Coronary artery (tissue), 2 donors: ENCODE results near the gene SFTPA2.
"Not testable (repeated sequence)": the region's sequence is repeated elsewhere in the genome, so short reads cannot be mapped to it uniquely, and the experiment has no call there.

Experiments used
- DNase-seq: peaks from one replicate; pipeline ENCODE4 v3.0.0-alpha.2; 2017; ENCODE audit warnings: low spot score
- H3K27ac ChIP-seq, 2 donors: fragments of 200-600 bp; sonication (generic); one replicate each; pipeline ENCODE4 v1.5.1; 2016 to 2019
- H3K4me3 ChIP-seq: fragments of 200-600 bp; sonication (generic); 2 replicates; pipeline ENCODE4 v1.5.1; 2016; ENCODE audit warnings: mild to moderate bottlenecking, moderate library complexity
- CTCF ChIP-seq: fragments of 200-600 bp; sonication (generic); IDR thresholded peaks from one replicate; pipeline ENCODE4 v1.5.1; 2019; ENCODE audit warnings: antibody characterized with exemption

The SFTPA2 gene

GRCh38 chr10:79559726-79560125, 481 bp downstream of the SFTPA2 start:
- no peak overlapping the region for H3K27ac ChIP-seq
- DNase-seq: no peak
- H3K4me3 ChIP-seq: no peak overlapping the region
- no peak for TF ChIP-seq CTCF

GRCh38 chr10:79556961-79557360, 3.2 kb downstream of the SFTPA2 start:
- not testable (repeated sequence) for H3K27ac ChIP-seq, DNase-seq, H3K4me3 ChIP-seq

GRCh38 chr10:79555354-79556309, 4.6 kb downstream of the SFTPA2 start:
- no peak for TF ChIP-seq CTCF
- Histone ChIP-seq H3K27ac (no peak overlapping the region), H3K4me3 (no peak overlapping the region)
- no peak for DNase-seq

GRCh38 chr10:79552143-79552542, 8.1 kb downstream of the SFTPA2 start:
- no peak overlapping the region for H3K4me3 ChIP-seq

GRCh38 chr10:79547973-79548372, 12.2 kb downstream of the SFTPA2 start:
- H3K4me3 ChIP-seq: no peak overlapping the region

More at GRCh38 chr10:79552143-79552542, 8.1 kb downstream of the SFTPA2 start:
- no peak for DNase-seq
- TF ChIP-seq CTCF: no peak
- no peak overlapping the region for H3K27ac ChIP-seq

DNA sequence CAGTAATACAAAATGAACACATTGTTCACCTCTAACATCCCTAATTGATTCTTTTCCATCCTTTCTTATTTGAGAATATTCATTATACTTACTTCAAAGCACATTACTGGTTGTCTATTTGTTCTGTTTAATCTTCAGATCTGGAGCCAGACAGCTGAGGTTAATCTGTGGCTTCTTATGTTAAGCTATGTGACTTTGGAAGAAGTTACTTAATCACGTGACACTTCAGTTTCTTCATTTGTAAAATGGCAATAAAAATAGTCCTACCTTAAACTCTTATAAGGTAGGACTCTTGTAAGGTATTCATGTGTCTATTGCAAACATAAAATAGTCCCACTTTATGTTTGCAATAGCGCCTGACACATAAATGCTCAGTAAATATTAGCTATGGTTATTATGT, 13.1 kb downstream of the SFTPA2 start:
- DNase-seq, H3K4me3 ChIP-seq, H3K27ac ChIP-seq: not testable (repeated sequence)

More at GRCh38 chr10:79547973-79548372, 12.2 kb downstream of the SFTPA2 start:
- no peak for TF ChIP-seq CTCF
- H3K27ac ChIP-seq: no peak overlapping the region
- DNase-seq: no peak

DNA sequence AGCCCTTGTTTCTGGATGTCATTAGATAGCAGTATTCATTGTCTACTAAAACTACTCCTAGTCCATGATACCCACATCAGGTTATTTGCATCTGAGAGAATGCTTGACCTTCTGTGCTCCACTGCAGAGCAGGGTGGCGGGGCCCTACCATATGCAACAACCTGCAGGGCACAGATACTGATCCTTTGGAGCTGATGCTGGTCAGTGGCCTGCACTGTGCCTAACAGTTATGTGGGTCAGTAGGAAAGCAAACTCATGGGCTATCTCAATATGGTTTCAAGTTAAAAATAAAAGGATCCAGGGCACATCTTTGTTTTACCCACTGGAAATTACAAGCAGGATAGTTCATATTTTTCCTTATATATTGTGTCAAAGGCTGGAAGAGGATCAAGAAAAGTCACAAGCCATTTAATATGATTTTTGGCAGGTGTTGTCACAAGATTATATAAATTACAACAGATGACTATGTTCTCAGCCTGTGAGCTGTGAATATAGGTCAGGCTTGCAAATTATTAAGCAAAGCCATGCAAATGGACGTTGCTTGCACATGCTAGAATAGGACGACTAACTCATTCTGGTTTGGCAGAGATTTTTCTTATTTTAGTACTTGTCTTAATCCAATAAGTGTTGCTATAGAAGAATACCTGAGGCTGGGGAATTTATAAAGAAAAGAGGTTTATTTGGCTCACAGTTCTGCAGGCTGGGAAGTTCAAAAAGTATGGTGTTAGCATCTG, 15.1 kb downstream of the SFTPA2 start:
- H3K27ac ChIP-seq, DNase-seq, H3K4me3 ChIP-seq: not testable (repeated sequence)

DNA sequence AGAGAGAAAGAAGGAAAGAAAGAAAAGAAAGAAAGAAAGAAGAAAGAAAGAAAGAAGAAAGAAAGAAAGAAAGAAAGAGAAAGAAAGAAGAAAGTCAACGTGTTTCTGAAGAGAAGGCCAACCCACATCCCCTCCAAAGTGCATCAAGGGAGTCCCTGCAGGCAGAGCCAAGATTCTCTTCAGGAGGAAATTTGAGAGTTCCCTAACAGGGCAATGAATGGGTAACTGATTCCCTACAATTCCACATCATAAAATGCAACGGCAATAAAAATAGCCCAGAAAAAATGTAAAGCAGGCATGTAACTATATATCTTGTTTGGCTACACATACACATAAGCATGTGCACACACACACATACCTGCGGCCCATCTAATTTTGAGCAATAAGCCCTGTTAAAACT, 15.8 kb downstream of the SFTPA2 start:
- H3K4me3 ChIP-seq, H3K27ac ChIP-seq, DNase-seq: not testable (repeated sequence)

GRCh38 chr10:79542626-79543025, 17.6 kb downstream of the SFTPA2 start:
- Histone ChIP-seq H3K4me3 (no peak overlapping the region), H3K27ac (no peak overlapping the region)
- DNase-seq: no peak
- TF ChIP-seq CTCF: no peak

- DNase-seq, H3K4me3 ChIP-seq: not testable (repeated sequence)
Observed at GRCh38 chr10:79540930-79541329, 19.3 kb downstream of the SFTPA2 start.

DNA sequence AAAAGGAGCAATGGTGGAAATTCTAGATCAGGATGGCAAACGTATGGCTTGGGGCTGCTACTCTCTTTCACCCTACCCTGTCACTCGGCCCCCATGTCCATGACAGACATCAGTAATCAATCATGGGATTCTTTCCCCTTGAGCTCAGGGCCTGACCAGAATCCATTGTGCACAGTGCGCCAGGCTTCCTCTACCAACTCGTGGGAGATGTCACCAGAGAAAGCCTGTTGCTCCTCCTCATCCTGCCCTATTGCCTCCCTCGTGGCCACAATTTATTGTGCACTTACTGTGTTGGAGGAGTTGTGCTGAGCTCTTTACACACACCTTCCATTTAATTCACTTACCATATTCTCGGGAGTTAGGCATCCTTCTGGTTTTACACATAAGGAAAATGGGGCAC, 21.9 kb downstream of the SFTPA2 start:
- not testable (repeated sequence) for H3K27ac ChIP-seq, DNase-seq, H3K4me3 ChIP-seq

More at GRCh38 chr10:79540930-79541329, 19.3 kb downstream of the SFTPA2 start:
- H3K27ac ChIP-seq: not testable (repeated sequence)

- H3K4me3 ChIP-seq, DNase-seq, H3K27ac ChIP-seq: not testable (repeated sequence)
Observed at GRCh38 chr10:79533903-79534175, 26.4 kb downstream of the SFTPA2 start.
